ENCODE measurements around the gene OPN3.

OPN3 gene

DNA sequence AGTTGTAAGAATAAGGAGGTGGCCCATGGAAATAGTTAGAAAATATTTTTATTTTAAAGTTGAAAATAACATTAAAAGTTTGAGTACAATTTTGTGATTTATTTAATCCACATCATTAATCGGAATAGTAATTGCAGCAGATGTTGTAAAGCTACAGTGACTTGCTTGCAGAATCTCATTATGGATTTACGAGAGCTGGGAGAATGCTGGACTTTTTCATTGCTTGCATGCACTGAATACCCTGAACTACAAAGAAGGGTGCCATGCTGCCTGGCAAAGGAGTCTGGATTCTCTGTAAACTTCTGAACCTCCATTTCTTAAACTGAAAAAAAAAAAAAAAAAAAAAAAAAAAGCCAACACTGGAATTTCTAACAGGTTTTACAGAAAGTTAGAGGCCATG, 38.4 kb upstream of the OPN3 start:
- TF ChIP-seq, protein P1, sequence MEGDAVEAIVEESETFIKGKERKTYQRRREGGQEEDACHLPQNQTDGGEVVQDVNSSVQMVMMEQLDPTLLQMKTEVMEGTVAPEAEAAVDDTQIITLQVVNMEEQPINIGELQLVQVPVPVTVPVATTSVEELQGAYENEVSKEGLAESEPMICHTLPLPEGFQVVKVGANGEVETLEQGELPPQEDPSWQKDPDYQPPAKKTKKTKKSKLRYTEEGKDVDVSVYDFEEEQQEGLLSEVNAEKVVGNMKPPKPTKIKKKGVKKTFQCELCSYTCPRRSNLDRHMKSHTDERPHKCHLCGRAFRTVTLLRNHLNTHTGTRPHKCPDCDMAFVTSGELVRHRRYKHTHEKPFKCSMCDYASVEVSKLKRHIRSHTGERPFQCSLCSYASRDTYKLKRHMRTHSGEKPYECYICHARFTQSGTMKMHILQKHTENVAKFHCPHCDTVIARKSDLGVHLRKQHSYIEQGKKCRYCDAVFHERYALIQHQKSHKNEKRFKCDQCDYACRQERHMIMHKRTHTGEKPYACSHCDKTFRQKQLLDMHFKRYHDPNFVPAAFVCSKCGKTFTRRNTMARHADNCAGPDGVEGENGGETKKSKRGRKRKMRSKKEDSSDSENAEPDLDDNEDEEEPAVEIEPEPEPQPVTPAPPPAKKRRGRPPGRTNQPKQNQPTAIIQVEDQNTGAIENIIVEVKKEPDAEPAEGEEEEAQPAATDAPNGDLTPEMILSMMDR (conservative IDR thresholded peaks at IDR 0.05; ENCODE audit: control insufficient read depth, insufficient read depth, low read depth, low read length) = no peak
- no peak for DNase-seq (ENCODE audit: low read depth)
- no peak overlapping the region for H3K4me3 ChIP-seq (ENCODE audit: control insufficient read depth, low read depth, low read length)

DNA sequence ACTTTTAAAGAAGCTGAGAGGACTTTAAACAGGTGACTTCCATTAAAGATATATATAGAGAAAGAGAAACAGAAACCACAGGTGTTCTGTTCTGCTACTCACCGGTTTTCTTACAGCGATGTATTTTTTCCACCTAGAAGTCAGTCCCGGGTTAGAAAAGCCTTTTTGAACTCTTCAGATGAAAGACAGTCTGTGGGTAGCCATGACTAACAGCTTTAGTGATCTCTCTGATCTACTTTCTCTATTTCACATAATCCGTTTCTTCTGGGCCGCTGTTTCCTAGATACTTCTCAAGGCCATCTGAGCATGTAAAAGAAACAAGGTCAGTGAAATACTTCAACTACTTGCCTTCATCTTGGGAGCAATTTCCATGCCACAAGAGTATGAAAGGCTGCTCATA, 37.0 kb upstream of the OPN3 start:
- no peak overlapping the region for H3K4me3 ChIP-seq (ENCODE audit: control insufficient read depth, low read depth, low read length)
- DNase-seq (ENCODE audit: low read depth) = no peak
- TF ChIP-seq, protein P1 (conservative IDR thresholded peaks at IDR 0.05; ENCODE audit: control insufficient read depth, insufficient read depth, low read depth, low read length) = no peak

DNA sequence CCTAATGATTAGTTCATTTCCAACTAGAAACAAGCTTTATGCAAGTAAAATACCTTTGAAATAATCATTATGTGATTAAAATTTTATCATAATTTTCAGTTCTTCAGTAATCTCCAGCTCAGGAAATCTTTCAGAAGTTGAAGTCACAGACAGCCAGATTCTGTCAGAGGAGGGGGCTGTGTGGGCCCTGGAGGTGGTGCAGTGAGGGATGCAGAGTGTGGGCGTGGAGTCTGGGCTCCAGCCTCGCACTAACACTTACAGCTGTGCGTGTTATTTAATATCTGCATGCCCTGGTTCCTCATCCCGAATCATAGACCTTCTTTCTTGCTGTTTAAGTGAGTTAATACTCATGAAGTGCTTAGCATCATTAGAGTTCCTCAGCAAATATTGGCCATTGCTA, 35.8 kb upstream of the OPN3 start:
- TF ChIP-seq, protein P1 (conservative IDR thresholded peaks at IDR 0.05; ENCODE audit: control insufficient read depth, insufficient read depth, low read depth, low read length) = no peak
- H3K4me3 ChIP-seq (ENCODE audit: control insufficient read depth, low read depth, low read length) = no peak overlapping the region
- no peak for DNase-seq (ENCODE audit: low read depth)

DNA sequence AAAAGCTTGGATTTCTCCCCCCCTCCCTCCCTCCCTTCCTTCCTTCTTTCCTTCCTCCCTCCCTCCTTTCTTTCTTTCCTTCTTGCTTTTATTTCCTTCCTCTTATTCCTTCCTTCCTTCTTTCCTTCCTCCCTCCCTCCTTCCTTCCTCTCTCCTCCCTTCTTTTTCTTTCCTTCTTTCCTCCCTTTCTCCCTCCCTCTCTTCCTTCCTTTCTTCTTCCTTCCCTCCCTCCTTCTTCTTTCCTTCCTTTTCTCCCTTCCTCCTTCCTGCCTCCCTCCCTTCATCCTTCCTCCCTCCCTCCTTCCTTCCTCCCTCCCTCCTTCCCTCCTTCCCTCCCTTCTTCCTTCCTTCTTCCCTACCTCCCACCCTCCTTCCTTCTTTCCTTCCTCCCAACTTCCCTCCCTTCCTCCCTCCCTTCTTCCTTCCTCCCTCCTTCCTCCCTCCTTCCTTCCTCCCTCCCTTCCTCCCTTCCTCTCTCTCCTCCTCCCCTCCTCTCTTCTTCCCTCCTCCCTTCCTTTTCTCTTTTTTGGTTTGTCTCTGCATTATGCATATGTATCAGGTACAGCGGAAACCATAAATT, 34.7 kb upstream of the OPN3 start:
- TF ChIP-seq, protein P1 (conservative IDR thresholded peaks at IDR 0.05; ENCODE audit: control insufficient read depth, insufficient read depth, low read depth, low read length) = no peak
- no peak for DNase-seq (ENCODE audit: low read depth)
- H3K4me3 ChIP-seq (ENCODE audit: control insufficient read depth, low read depth, low read length) = no peak overlapping the region

DNA sequence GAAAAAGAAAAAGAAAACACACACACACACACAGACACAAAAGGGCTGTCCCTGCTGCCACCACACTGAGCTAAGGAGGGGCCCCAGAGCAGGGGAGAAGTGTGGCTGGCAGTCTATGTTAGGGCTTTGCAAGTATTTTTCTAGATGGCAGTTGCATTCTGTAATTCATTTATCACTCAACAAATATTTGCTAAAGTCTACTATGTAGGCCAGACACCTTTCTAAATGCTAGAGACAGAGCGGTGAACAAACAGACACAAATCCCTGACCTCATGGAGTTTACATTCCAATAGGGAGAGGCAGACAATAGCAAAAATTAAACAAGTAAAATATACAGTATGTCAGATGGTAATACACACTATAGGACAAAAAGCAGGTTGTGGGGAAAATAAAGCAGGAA, 32.1 kb upstream of the OPN3 start:
- TF ChIP-seq, protein P1 (conservative IDR thresholded peaks at IDR 0.05; ENCODE audit: control insufficient read depth, insufficient read depth, low read depth, low read length) = no peak

DNA sequence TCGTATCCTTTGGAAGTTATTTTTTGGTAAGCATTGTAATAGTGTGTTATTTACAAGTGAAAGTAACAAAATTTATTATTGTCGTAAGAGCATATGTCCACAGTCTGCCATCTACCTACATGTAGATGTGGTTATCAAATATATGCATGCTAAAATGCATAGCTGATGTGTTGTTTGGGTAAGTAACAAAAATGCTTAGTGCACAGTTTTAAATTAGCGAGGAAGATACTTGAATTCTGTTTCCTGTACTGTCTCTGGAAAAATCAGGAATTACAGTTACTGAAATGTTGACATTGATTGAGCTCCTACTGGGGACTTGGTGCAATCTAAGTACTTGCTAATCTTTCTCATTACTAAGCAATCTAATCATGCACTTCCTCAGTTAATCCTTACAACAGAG, 26.2 kb upstream of the OPN3 start:
- H3K4me3 ChIP-seq (ENCODE audit: control insufficient read depth, low read depth, low read length) = no peak overlapping the region
- TF ChIP-seq, protein P1 (conservative IDR thresholded peaks at IDR 0.05; ENCODE audit: control insufficient read depth, insufficient read depth, low read depth, low read length) = no peak
- DNase-seq (ENCODE audit: low read depth) = no peak

More for the DNA sequence above, 32.1 kb upstream of the OPN3 start:
- no peak overlapping the region for H3K4me3 ChIP-seq (ENCODE audit: control insufficient read depth, low read depth, low read length)
- DNase-seq (ENCODE audit: low read depth) = no peak

All from fibroblast of mammary gland (primary cell).